Parathyroid adenoma (tissue), 2 donors: ENCODE measurements around the gene ARHGAP9.
"Not testable (repeated sequence)": the region's sequence is repeated elsewhere in the genome, so short reads cannot be mapped to it uniquely, and the experiment has no call there.

Experiments
- H2AFZ ChIP-seq: fragments of 300-600 bp; sonication (generic); one replicate; pipeline ENCODE4 v1.7.0; 2017; ENCODE audit warnings: antibody characterized with exemption, mild to moderate bottlenecking
- H3K27ac ChIP-seq: fragments of 300-600 bp; sonication (generic); one replicate; pipeline ENCODE4 v1.7.0; 2017
- H3K27me3 ChIP-seq: fragments of 300-600 bp; sonication (generic); one replicate; pipeline ENCODE4 v1.7.0; 2017; ENCODE audit warnings: low read length; ENCODE audit not compliant: control insufficient read depth, insufficient read depth
- H3K36me3 ChIP-seq: fragments of 300-600 bp; sonication (generic); one replicate; pipeline ENCODE4 v1.7.0; 2017; ENCODE audit warnings: low read length; ENCODE audit not compliant: control insufficient read depth, insufficient read depth
- H3K4me1 ChIP-seq: fragments of 300-600 bp; sonication (generic); one replicate; pipeline ENCODE4 v1.7.0; 2017; ENCODE audit warnings: control low read depth
- H3K4me2 ChIP-seq: fragments of 300-600 bp; sonication (generic); one replicate; pipeline ENCODE4 v1.7.0; 2017; ENCODE audit warnings: low read length
- H3K4me3 ChIP-seq: fragments of 300-600 bp; sonication (generic); one replicate; pipeline ENCODE4 v1.7.0; 2017; ENCODE audit warnings: low read depth, low read length
- H3K79me2 ChIP-seq: fragments of 300-600 bp; sonication (generic); one replicate; pipeline ENCODE4 v1.7.0; 2017; ENCODE audit warnings: control low read depth
- H3K9ac ChIP-seq: fragments of 300-600 bp; sonication (generic); one replicate; pipeline ENCODE4 v1.7.0; 2017; ENCODE audit warnings: mild to moderate bottlenecking
- H3K9me3 ChIP-seq: fragments of 300-600 bp; sonication (generic); one replicate; pipeline ENCODE4 v1.7.0; 2017; ENCODE audit warnings: low read length; ENCODE audit not compliant: control insufficient read depth
- TF ChIP-seq, protein P1 (sequence below): fragments of 300-600 bp; sonication (generic); IDR thresholded peaks from one replicate; pipeline ENCODE4 v1.7.0; 2017; ENCODE audit warnings: antibody characterized with exemption, mild to moderate bottlenecking
- donor health status: primary hyperparathyroidism.

The ARHGAP9 gene

DNA sequence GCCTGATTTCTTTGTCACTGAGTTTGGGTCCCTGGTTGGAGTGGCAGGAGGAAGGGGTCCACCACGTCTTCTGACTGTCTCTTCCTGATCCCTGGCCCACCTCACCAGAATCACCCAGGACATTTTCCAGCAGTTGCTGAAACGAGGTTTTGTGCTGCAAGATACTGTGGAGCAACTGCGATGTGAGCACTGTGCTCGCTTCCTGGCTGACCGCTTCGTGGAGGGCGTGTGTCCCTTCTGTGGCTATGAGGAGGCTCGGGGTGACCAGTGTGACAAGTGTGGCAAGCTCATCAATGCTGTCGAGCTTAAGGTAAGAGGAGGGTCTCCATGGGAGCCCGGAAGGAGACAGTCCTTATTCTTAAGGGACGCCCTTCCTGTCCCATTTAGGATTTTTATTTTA, 20.5 kb upstream of the ARHGAP9 start:
- H3K36me3 ChIP-seq: no peaks in the 10 kb centered on the region
- TF ChIP-seq, protein P1, sequence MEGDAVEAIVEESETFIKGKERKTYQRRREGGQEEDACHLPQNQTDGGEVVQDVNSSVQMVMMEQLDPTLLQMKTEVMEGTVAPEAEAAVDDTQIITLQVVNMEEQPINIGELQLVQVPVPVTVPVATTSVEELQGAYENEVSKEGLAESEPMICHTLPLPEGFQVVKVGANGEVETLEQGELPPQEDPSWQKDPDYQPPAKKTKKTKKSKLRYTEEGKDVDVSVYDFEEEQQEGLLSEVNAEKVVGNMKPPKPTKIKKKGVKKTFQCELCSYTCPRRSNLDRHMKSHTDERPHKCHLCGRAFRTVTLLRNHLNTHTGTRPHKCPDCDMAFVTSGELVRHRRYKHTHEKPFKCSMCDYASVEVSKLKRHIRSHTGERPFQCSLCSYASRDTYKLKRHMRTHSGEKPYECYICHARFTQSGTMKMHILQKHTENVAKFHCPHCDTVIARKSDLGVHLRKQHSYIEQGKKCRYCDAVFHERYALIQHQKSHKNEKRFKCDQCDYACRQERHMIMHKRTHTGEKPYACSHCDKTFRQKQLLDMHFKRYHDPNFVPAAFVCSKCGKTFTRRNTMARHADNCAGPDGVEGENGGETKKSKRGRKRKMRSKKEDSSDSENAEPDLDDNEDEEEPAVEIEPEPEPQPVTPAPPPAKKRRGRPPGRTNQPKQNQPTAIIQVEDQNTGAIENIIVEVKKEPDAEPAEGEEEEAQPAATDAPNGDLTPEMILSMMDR: no peak
- no peak overlapping the region for H3K27ac ChIP-seq

DNA sequence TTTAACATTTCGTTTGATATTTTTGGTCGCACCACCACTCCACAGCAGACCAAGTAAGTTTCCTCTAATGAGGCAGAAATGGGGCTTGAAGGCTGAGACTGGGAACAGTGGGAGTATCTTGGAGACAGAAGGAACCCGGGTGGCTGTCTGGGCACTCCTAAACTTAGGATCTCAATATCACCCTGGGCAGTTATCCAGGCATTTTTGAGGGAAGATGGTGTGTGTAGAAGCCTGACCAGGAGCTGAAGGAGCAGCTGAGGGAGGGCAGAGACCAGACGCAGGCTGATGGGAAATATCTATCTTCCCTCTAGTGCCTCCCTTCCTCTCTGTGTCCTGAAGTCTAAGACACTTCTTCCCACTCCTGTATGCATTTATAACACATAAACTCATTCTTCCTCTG, 18.9 kb upstream of the ARHGAP9 start:
- H3K4me3 ChIP-seq: no peak overlapping the region
- TF ChIP-seq, protein P1: no peak
- no peaks in the 10 kb centered on the region for H3K9me3 ChIP-seq
- H3K27ac ChIP-seq: no peak overlapping the region
- no peak overlapping the region for H3K9ac ChIP-seq
- no peaks in the 10 kb centered on the region for H3K36me3 ChIP-seq
- H3K27me3 ChIP-seq: no peaks in the 10 kb centered on the region
- no peaks in the 10 kb centered on the region for H3K4me1 ChIP-seq
- H3K79me2 ChIP-seq: peaks cover 7% of the 10 kb centered on the region
- no peak overlapping the region for H3K4me2 ChIP-seq
- H2AFZ ChIP-seq: no peak overlapping the region

More for the DNA sequence above, 20.5 kb upstream of the ARHGAP9 start:
- Histone ChIP-seq H2AFZ (no peak overlapping the region), H3K79me2 (peaks cover 7% of the 10 kb centered on the region), H3K4me2 (no peak overlapping the region), H3K4me3 (no peak overlapping the region), H3K9me3 (no peaks in the 10 kb centered on the region), H3K27me3 (no peaks in the 10 kb centered on the region), H3K9ac (no peak overlapping the region), H3K4me1 (no peaks in the 10 kb centered on the region)

DNA sequence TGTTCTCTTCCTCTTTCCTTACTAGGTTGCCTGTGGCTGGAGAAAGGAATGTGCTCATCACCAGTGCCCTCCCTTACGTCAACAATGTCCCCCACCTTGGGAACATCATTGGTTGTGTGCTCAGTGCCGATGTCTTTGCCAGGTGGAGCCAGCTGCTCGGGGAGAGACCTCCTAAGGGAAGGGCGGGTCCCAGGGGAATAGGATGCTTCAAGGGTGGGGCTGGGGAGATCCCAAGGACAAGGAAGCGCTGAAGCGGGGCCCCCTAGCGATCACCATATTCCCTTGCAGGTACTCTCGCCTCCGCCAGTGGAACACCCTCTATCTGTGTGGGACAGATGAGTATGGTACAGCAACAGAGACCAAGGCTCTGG, 18.5 kb upstream of the ARHGAP9 start:
- TF ChIP-seq, protein P1: no peak
- Histone ChIP-seq H2AFZ (no peak overlapping the region), H3K36me3 (no peaks in the 10 kb centered on the region), H3K27ac (no peak overlapping the region), H3K4me2 (no peak overlapping the region), H3K4me1 (no peaks in the 10 kb centered on the region), H3K9ac (no peak overlapping the region), H3K9me3 (no peaks in the 10 kb centered on the region), H3K27me3 (no peaks in the 10 kb centered on the region), H3K4me3 (no peak overlapping the region), H3K79me2 (peaks cover 7% of the 10 kb centered on the region)

DNA sequence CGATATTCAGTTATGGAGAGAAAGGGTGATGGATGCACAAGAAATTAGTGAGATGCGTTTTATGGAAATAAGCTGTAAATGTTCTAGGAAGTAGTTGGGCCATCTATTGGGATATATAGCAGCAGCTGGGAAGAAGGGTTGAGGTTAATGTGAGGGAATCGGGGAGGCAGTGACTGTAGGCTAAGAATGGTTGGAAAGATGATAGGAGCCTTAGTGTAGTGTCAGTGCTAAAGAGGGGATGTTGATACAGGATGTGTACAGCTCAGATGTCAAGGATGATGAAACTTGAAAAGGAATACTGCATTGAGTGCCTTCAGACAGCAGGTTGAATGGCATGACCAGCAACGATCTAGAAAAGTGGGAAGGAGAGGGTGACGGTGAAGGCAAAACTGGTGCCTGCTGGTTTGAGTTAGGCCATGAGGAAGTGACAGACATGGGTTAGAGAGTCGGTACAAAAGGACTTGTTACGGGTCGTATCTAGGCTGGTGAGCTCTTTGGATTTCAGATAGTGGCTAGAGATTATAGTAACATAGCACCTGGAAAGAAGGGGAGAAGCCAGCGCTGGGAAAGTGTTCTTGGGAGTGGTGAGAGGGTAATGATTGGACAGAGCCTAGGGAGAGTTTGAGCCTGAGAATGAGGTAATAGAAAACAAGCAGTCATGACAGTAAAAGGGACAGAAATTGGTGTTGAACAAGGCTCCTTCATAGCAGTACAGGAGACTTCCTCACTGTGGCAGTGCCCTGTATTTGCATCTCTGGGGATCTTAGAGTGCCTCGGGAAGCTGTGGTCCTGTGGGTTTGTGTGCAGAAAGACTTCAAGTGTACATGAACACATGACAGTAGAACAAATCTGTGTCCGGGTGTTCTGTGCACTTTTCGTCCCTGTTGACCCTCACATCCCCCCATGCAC, 17.8 kb upstream of the ARHGAP9 start:
- no peak overlapping the region for H2AFZ ChIP-seq
- no peak overlapping the region for H3K9ac ChIP-seq
- H3K4me2 ChIP-seq: no peak overlapping the region
- no peak overlapping the region for H3K4me3 ChIP-seq
- H3K36me3 ChIP-seq: no peaks in the 10 kb centered on the region
- TF ChIP-seq, protein P1: no peak
- H3K9me3 ChIP-seq: no peaks in the 10 kb centered on the region
- no peaks in the 10 kb centered on the region for H3K4me1 ChIP-seq
- no peaks in the 10 kb centered on the region for H3K27me3 ChIP-seq
- no peak overlapping the region for H3K27ac ChIP-seq
- H3K79me2 ChIP-seq: peaks cover 7% of the 10 kb centered on the region

DNA sequence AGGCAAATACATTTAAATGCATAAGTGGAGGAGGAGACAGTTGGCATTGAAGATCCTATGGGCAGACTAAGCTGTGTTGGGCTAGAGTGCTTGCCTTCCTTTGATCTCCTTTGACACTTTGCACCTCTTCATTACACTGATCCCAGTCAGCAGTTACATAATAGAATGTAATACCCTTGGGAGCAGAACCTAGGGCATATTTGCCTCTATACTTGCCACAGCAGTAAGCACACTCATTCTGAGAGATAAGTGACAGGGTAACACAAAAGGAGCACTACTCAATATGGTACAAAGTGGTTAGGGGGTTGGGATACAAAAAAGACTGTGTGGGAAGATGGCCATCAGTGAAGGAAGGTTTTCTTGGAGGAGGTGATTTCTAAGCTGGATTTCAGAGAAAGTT, 17.2 kb upstream of the ARHGAP9 start:
- H3K79me2 ChIP-seq: peaks cover 7% of the 10 kb centered on the region
- no peak overlapping the region for H3K27ac ChIP-seq
- no peak overlapping the region for H2AFZ ChIP-seq
- H3K9ac ChIP-seq: no peak overlapping the region
- no peaks in the 10 kb centered on the region for H3K36me3 ChIP-seq
- no peaks in the 10 kb centered on the region for H3K4me1 ChIP-seq
- no peaks in the 10 kb centered on the region for H3K9me3 ChIP-seq
- H3K4me3 ChIP-seq: no peak overlapping the region
- H3K4me2 ChIP-seq: no peak overlapping the region
- TF ChIP-seq, protein P1: no peak
- H3K27me3 ChIP-seq: no peaks in the 10 kb centered on the region

DNA sequence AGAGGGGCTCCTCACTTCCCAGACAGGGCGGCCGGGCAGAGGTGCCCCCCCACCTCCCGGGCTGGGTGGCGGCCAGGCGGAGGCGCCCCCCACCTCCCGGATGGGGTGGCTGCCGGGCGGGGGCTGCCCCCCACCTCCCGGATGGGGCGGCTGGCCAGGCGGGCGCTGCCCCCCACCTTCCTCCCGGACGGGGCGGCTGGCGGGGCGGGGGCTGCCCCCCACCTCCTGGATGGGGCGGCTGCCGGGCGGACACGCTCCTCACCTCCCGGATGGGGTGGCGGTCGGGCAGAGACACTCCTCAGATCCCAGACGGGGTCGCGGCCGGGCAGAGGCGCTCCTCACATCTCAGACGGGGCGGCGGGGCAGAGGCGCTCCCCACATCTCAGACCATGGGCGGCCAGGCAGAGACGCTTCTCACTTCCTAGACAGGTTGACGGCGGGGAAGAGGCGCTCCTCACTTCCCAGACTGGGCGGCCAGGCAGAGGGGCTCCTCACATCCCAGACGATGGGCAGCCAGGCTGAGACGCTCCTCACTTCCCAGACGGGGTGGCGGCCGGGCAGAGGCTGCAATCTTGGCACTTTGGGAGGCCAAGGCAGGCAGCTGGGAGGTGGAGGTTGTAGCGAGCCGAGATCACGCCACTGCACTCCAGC, 15.5 kb upstream of the ARHGAP9 start:
- not testable (repeated sequence) for H3K27ac ChIP-seq, H3K79me2 ChIP-seq, H3K9me3 ChIP-seq, H3K4me2 ChIP-seq, H3K9ac ChIP-seq, H3K4me3 ChIP-seq, H3K4me1 ChIP-seq, H3K36me3 ChIP-seq, H2AFZ ChIP-seq, H3K27me3 ChIP-seq
